HepG2 (cell line): ENCODE measurements around the gene ENAH. TPM values are rescaled to one million over a fixed set of nuclear protein-coding genes. Genes with fewer than 3 reads are reported as not detected.
A peak's percentile ranks its signal among the peaks of the same experiment; 100 is the strongest.

Experiments
- ATAC-seq: fragments of 200-7000 bp; cut with Tn5 transposase; 3 replicates; pipeline ENCODE4 v1.9.1; 2020; ENCODE audit warnings: mild to moderate bottlenecking, moderate library complexity
- BruUV-seq: library from RNA; stranded (reverse); fragments of 400-500 nt; replicated peaks from 2 replicates; lab custom pipeline; 2021; lab: Mats Ljungman, UMichigan
- CTCF ChIA-PET: fragments of 300-600 bp; formaldehyde crosslinking; extraction: SDS; loops from one replicate; lab custom pipeline; 2021; ENCODE audit warnings: low total read pairs, inconsistent platforms, low intra/inter-chr PET ratio; lab: Yijun Ruan, JAX
- POLR2A ChIA-PET: fragments of 350-600 bp; sonication (Branson Sonifier 250); formaldehyde crosslinking; loops from one replicate; lab custom pipeline; 2020; ENCODE audit warnings: antibody characterized with exemption, inconsistent platforms; lab: Yijun Ruan, JAX
- DNase-seq: peaks from one replicate; pipeline ENCODE4 v3.0.0-alpha.2; 2015; ENCODE audit warnings: low spot score
- FAIRE-seq: peaks from 3 replicates; lab custom pipeline; 2011; peaks lifted over from hg19 to GRCh38; lab: Jason Lieb, UNC
- H2AFZ ChIP-seq: one replicate; pipeline ENCODE4 v1.6.1; 2011; ENCODE audit warnings: low read length, inconsistent platforms
- H3K27ac ChIP-seq: fragments of 300-600 bp; 3 replicates; pipeline ENCODE4 v1.8.0; 2011; ENCODE audit warnings: mixed run types, mild to moderate bottlenecking, mixed read lengths, low read length, inconsistent platforms; ENCODE audit not compliant: insufficient read depth; ENCODE audit errors: extremely low read length
- H3K27me3 ChIP-seq, 2 experiments: fragments of 200-600 bp in 1 of 2; 2 replicates in 1 of 2; 3 replicates in 1 of 2; pipeline versions ENCODE4 v1.6.0 to v1.8.0; 2011; ENCODE audit warnings: low read length in 2 of 2, mild to moderate bottlenecking in 2 of 2, moderate library complexity in 2 of 2, inconsistent platforms in 1 of 2; ENCODE audit not compliant: insufficient read depth in 2 of 2, control insufficient read depth in 1 of 2
- H3K36me3 ChIP-seq, 2 experiments: fragments of 200-600 bp in 1 of 2; replicated peaks in 1 of 2; 2 replicates in 1 of 2; 3 replicates in 1 of 2; pipeline versions ENCODE4 v1.5.1 to v1.8.0; 2011; ENCODE audit warnings: low read length in 2 of 2, inconsistent platforms in 1 of 2; ENCODE audit not compliant: insufficient read depth in 2 of 2, control insufficient read depth in 1 of 2
- H3K4me1 ChIP-seq: 2 replicates; pipeline ENCODE4 v1.5.1; 2012; ENCODE audit warnings: low read length, inconsistent platforms; ENCODE audit not compliant: insufficient read depth
- H3K4me2 ChIP-seq: 2 replicates; pipeline ENCODE4 v1.6.0; 2011; ENCODE audit warnings: low read depth, low read length, inconsistent platforms
- H3K4me3 ChIP-seq, 3 experiments: fragments of 200-600 bp in 1 of 3; sonication (generic), shearing (Covaris generic) in 1 of 3; replicated peaks in 1 of 3; 2 replicates each; pipeline ENCODE4 v1.5.1; 2011 to 2016; ENCODE audit warnings: low read length in 3 of 3, inconsistent platforms in 2 of 3, low read depth in 2 of 3, mild to moderate bottlenecking in 2 of 3, control low read depth in 1 of 3, mixed read lengths in 1 of 3; ENCODE audit not compliant: insufficient read depth in 1 of 3
- H3K79me2 ChIP-seq: one replicate; pipeline ENCODE4 v1.6.1; 2011; ENCODE audit warnings: low read length, inconsistent platforms; ENCODE audit not compliant: insufficient read depth
- H3K9ac ChIP-seq: 2 replicates; pipeline ENCODE4 v1.6.0; 2011; ENCODE audit warnings: mild to moderate bottlenecking, low read depth, low read length, inconsistent platforms; ENCODE audit not compliant: insufficient read depth
- H3K9me3 ChIP-seq: 2 replicates; pipeline ENCODE4 v1.5.1; 2012; ENCODE audit warnings: mild to moderate bottlenecking, low read length
- H4K20me1 ChIP-seq: 2 replicates; pipeline ENCODE4 v1.6.0; 2011; ENCODE audit warnings: inconsistent platforms, mild to moderate bottlenecking, low read length, moderate library complexity; ENCODE audit not compliant: insufficient read depth
- ATF7 ChIP-seq, 2 experiments: fragments of 450-650 bp in 1 of 2; sonication (generic) in 1 of 2; formaldehyde crosslinking in 1 of 2; IDR thresholded peaks; 2 replicates each; pipeline versions ENCODE4 v1.4.0 to v1.6.1; 2016 to 2020; ENCODE audit warnings: antibody characterized with exemption in 1 of 2, mild to moderate bottlenecking in 1 of 2, missing genetic modification reagents in 1 of 2
- DNMT3B ChIP-seq: conservative IDR thresholded peaks from 2 replicates; pipeline ENCODE4 v1.6.1; 2016; ENCODE audit warnings: missing biosample characterization, control low read depth
- GATAD2A ChIP-seq: IDR thresholded peaks from 2 replicates; pipeline ENCODE4 v1.6.1; 2016
- MAFG ChIP-seq: sonication (generic); formaldehyde crosslinking; IDR thresholded peaks from 2 replicates; pipeline ENCODE4 v1.5.1; 2020; ENCODE audit warnings: mild to moderate bottlenecking, missing genetic modification reagents
- MAFK ChIP-seq, 2 experiments: IDR thresholded peaks in 1 of 2; conservative IDR thresholded peaks in 1 of 2; 2 replicates each; pipeline ENCODE4 v1.6.1; 2011; ENCODE audit warnings: improper control_type of control experiment in 2 of 2, low read length in 2 of 2
- MIER3 ChIP-seq: IDR thresholded peaks from 2 replicates; pipeline ENCODE4 v1.6.1; 2016; ENCODE audit warnings: missing compliant biosample characterization, borderline replicate concordance
- MLLT10 ChIP-seq: sonication (generic); formaldehyde crosslinking; IDR thresholded peaks from 2 replicates; pipeline ENCODE4 v1.4.0; 2020; ENCODE audit warnings: missing genetic modification reagents
- RXRB ChIP-seq: IDR thresholded peaks from 2 replicates; pipeline ENCODE4 v1.6.1; 2016; ENCODE audit warnings: borderline replicate concordance, missing genetic modification reagents, missing compliant biosample characterization
- SKI ChIP-seq: fragments of 450-650 bp; IDR thresholded peaks from one replicate; pipeline ENCODE4 v1.6.1; 2018; ENCODE audit warnings: mild to moderate bottlenecking; ENCODE audit not compliant: partially characterized antibody
- SMC3 ChIP-seq: IDR thresholded peaks from 2 replicates; pipeline ENCODE4 v1.6.1; 2011; ENCODE audit warnings: low read length, improper control_type of control experiment
- TEAD3 ChIP-seq: optimal IDR thresholded peaks from 2 replicates; pipeline ENCODE3; 2016; ENCODE audit warnings: borderline replicate concordance
- ZBTB21 ChIP-seq: sonication (generic); formaldehyde crosslinking; IDR thresholded peaks from 2 replicates; pipeline ENCODE4 v1.4.0; 2020; ENCODE audit warnings: missing genetic modification reagents
- ZBTB43 ChIP-seq: sonication (generic); formaldehyde crosslinking; conservative IDR thresholded peaks from 2 replicates; pipeline ENCODE4 v1.4.0; 2020; ENCODE audit warnings: missing genetic modification reagents
- ZC3H4 ChIP-seq: sonication (generic); formaldehyde crosslinking; IDR thresholded peaks from 2 replicates; pipeline ENCODE4 v1.4.0; 2020; ENCODE audit warnings: missing genetic modification reagents, borderline replicate concordance
- ZNF292 ChIP-seq: sonication (generic); formaldehyde crosslinking; IDR thresholded peaks from 2 replicates; pipeline ENCODE4 v1.8.1; 2022; ENCODE audit warnings: mild to moderate bottlenecking, low read depth, missing genetic modification reagents, borderline replicate concordance
- ZNF614 ChIP-seq: IDR thresholded peaks from 2 replicates; pipeline ENCODE4 v1.6.1; 2018; ENCODE audit warnings: missing biosample characterization, missing genetic modification reagents, inconsistent platforms, borderline replicate concordance
- ZSCAN12 ChIP-seq: sonication (generic); formaldehyde crosslinking; IDR thresholded peaks from 2 replicates; pipeline ENCODE4 v1.9.0; 2021; ENCODE audit warnings: mild to moderate bottlenecking, missing genetic modification reagents
- WGBS: methylation state at CpG from one replicate; pipeline ENCODE4 v1.1.6; 2017; ENCODE audit warnings: low lambda C conversion rate; 5-methylcytosine and 5-hydroxymethylcytosine counted together
- in situ Hi-C: cut with HindIII; loops from 2 replicates; pipeline ENCODE4 v1.10.0; 2017; ENCODE audit warnings: low pct_unique_long_range_greater_than_20kb; ENCODE audit not compliant: extremely low pct_ligation_motif_present
- intact Hi-C: fragments of 100-400 bp; cut with micrococcal nuclease; formaldehyde crosslinking; loops from one replicate; pipeline ENCODE4 v1.10.0; 2022; ENCODE audit not compliant: unreplicated experiment
- polyA plus RNA-seq, 8 experiments: library from polyadenylated mRNA; depleted of rRNA in 3 of 8; stranded (reverse) in 7 of 8; unstranded in 1 of 8; fragments of >200 nt; fragmentation: Illumina TruSeq in 4 of 8; extraction: Trizol in 4 of 8; gene quantifications; 2 replicates each; pipeline versions ENCODE4 v1.2.1 to v1.2.3, GENCODE V29; 2011 to 2016; ENCODE audit warnings: low read depth in 4 of 8, missing spikeins in 1 of 8, mixed read lengths in 1 of 8; ENCODE audit not compliant: insufficient read depth in 1 of 8
- total RNA-seq, 5 experiments: library from RNA; depleted of rRNA; stranded (reverse); fragments of >200 nt; fragmentation: Illumina TruSeq; extraction: Trizol; gene quantifications; 2 replicates each; pipeline ENCODE4 v1.2.3, GENCODE V29; 2016; ENCODE audit warnings: low read depth in 1 of 5
- TF ChIP-seq, protein P1 (sequence below): sonication (generic); formaldehyde crosslinking; IDR thresholded peaks from 2 replicates; pipeline ENCODE4 v1.4.0; 2020; ENCODE audit warnings: mild to moderate bottlenecking, missing genetic modification reagents, borderline replicate concordance

The ENAH gene
- total and polyA plus RNA-seq, 2 of the 13 experiments (the other 11 are each of a cell fraction or from before 2014, with no cell fraction given), result 22.1 to 58.3 TPM

DNA sequence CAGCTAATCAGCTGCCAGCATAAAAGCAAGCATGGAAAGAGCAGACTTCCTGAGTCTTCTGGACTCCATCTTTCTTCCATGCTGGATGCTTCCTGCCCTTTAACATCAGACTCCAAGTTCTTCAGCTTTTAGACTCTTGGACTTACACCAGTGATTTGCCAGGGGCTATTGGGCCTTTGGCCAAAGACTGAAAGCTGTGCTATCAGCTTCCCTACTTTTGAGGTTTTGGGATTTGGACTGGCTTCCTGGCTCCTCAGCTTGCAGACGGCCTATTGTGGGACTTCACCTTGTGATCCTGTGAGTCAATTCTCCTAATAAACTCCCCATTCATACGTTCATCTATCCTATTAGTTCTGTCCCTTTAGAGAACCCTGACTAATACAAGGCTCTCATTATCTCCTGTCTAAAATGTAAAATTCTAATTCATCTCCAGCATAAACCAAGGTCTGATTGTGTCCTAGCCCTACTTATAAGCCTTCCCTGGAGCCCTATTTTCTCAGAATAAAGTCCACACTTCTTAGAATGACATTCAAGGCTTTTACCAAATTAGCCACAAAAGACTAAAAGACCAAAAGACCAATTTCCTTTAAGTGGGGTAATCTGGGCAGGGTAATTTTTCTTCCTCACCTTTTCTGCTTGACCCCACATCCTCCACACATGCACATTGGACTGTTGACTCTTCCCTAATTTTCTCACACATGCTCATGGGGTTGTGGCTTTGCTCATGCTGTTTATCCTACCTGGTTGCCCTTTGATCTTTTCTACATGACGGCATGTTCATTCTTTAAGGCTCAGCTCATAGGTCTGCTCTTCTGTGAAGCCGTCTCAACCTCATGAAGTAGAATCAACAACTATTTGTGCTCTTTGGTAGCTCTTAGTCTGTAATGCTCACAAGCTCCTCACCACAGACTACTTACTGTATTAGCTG, 18.1 kb upstream of the ENAH start:
- Histone ChIP-seq H3K27ac (peak overlapping the region; percentile 63), H3K9me3 (no peaks in the 10 kb centered on the region), H3K4me3 (peak overlapping the region in 1 of 3 experiments; percentile 30; a peak in 1 of 6 replicates), H3K79me2 (no peaks in the 10 kb centered on the region), H3K4me2 (peak overlapping the region; percentile 65), H2AFZ (no peak overlapping the region), H3K36me3 (no peaks in the 10 kb centered on the region), H3K4me1 (peaks cover 27% of the 10 kb centered on the region), H3K9ac (peak overlapping the region; percentile 59), H3K27me3 (no peaks in the 10 kb centered on the region), H4K20me1 (no peaks in the 10 kb centered on the region)
- BruUV-seq, result TSS peak; percentile 86
- ATAC-seq, result peak; percentile 96
- POLR2A ChIA-PET, result interaction anchor here (1.1 to 3.9 kb wide), 13 partner anchors 11 to 107 kb away, joined by 3 to 36 read pairs (median 7); partner anchors contain the start of genes ENAH and SRP9
- WGBS, result 4% methylated on average over 4 of the region's 4 CpGs
- peak; percentile 97 for DNase-seq
- intact Hi-C loops (loop anchor here (1.0 kb wide), 1 partner anchor 29 kb away; no protein-coding TSS in a partner anchor), in situ Hi-C loops (no loop called here)
- CTCF ChIA-PET, result no interaction called here
- peak; percentile 92 for FAIRE-seq
- TF ChIP-seq SMC3, result peak; percentile 15
- 0 out of 2 replicates have a peak, but pooled peaks have one; percentile 53 for TF ChIP-seq DNMT3B (CRISPR knock-in tag)
- 0 out of 2 replicates have a peak, but pooled peaks have one; percentile 38 for TF ChIP-seq MIER3 (CRISPR knock-in tag)
- TF ChIP-seq, protein P1, sequence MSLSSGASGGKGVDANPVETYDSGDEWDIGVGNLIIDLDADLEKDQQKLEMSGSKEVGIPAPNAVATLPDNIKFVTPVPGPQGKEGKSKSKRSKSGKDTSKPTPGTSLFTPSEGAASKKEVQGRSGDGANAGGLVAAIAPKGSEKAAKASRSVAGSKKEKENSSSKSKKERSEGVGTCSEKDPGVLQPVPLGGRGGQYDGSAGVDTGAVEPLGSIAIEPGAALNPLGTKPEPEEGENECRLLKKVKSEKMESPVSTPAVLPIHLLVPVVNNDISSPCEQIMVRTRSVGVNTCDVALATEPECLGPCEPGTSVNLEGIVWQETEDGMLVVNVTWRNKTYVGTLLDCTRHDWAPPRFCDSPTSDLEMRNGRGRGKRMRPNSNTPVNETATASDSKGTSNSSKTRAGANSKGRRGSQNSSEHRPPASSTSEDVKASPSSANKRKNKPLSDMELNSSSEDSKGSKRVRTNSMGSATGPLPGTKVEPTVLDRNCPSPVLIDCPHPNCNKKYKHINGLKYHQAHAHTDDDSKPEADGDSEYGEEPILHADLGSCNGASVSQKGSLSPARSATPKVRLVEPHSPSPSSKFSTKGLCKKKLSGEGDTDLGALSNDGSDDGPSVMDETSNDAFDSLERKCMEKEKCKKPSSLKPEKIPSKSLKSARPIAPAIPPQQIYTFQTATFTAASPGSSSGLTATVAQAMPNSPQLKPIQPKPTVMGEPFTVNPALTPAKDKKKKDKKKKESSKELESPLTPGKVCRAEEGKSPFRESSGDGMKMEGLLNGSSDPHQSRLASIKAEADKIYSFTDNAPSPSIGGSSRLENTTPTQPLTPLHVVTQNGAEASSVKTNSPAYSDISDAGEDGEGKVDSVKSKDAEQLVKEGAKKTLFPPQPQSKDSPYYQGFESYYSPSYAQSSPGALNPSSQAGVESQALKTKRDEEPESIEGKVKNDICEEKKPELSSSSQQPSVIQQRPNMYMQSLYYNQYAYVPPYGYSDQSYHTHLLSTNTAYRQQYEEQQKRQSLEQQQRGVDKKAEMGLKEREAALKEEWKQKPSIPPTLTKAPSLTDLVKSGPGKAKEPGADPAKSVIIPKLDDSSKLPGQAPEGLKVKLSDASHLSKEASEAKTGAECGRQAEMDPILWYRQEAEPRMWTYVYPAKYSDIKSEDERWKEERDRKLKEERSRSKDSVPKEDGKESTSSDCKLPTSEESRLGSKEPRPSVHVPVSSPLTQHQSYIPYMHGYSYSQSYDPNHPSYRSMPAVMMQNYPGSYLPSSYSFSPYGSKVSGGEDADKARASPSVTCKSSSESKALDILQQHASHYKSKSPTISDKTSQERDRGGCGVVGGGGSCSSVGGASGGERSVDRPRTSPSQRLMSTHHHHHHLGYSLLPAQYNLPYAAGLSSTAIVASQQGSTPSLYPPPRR, result peak; percentile 75
- no peak for TF ChIP-seq ZSCAN12
- peak; percentile 86 for TF ChIP-seq ZBTB21 (CRISPR knock-in tag)
- TF ChIP-seq MAFG, result no peak
- no peak for TF ChIP-seq MLLT10 (CRISPR knock-in tag)
- peak; percentile 85 for TF ChIP-seq GATAD2A (CRISPR knock-in tag)
- TF ChIP-seq ZNF614 (CRISPR knock-in tag), result peak; percentile 90; the same call in 1 of the 2 replicates
- TF ChIP-seq RXRB (CRISPR knock-in tag), result peak; percentile 78
- TF ChIP-seq ATF7 (IDR thresholded peaks at IDR 0.05), result peak; percentile 88
- TF ChIP-seq ATF7 (CRISPR knock-in tag; IDR thresholded peaks at IDR 0.05), result peak; percentile 82; the same call in 1 of the 2 replicates
- TF ChIP-seq MAFK (conservative IDR thresholded peaks at IDR 0.05 in 1 of 2, IDR thresholded peaks at IDR 0.05 in 1 of 2; ENCODE audit: low read length in 2 of 2), result 0 out of 4 replicates have a peak, but pooled peaks of 1 of the 2 experiments have one; percentile 15
- no peak for TF ChIP-seq ZC3H4 (CRISPR knock-in tag)
- TF ChIP-seq ZBTB43 (CRISPR knock-in tag), result peak; percentile 93
- peak; percentile 25; the same call in 1 of the 2 replicates for TF ChIP-seq ZNF292 (CRISPR knock-in tag)
- TF ChIP-seq SKI, result peak; percentile 67
- peak; percentile 83 for TF ChIP-seq TEAD3 (CRISPR knock-in tag)
